Transverse colon (tissue), 3 donors: ENCODE results near the gene PF4V1.

Source experiments
- CTCF ChIP-seq, 5 experiments: fragments of 200-600 bp in 3 of 5; fragments of 450-650 bp in 2 of 5; sonication (generic) in 3 of 5; IDR thresholded peaks; 1 replicate in 2 of 5; 2 replicates in 3 of 5; pipeline ENCODE4 v1.5.1; 2016 to 2017; ENCODE audit warnings: antibody characterized with exemption in 5 of 5, inconsistent platforms in 3 of 5, mild to moderate bottlenecking in 2 of 5, moderate library complexity in 1 of 5
- EP300 ChIP-seq: sonication (generic); formaldehyde crosslinking; IDR thresholded peaks from one replicate; pipeline ENCODE4 v1.6.1; 2017; ENCODE audit warnings: antibody characterized with exemption, low read depth

- TF ChIP-seq EP300 (no peak), CTCF (IDR thresholded peaks at IDR 0.05) (no peak)
Measured at GRCh38 chr4:73868206-73869129, 15.4 kb downstream of the PF4V1 start.
